Peyer's patch (tissue), 4 donors: Measurements from ENCODE around the gene IST1. TPM values are rescaled to one million over a fixed set of nuclear protein-coding genes. Genes with fewer than 3 reads are reported as not detected.
A peak's percentile ranks its signal among the peaks of the same experiment; 100 is the strongest.

Experiments used
- DNase-seq, 3 donors: peaks; one replicate each; pipeline ENCODE4 v3.0.0-alpha.2; 2017 to 2019
- H3K27ac ChIP-seq, 4 donors: fragments of 200-600 bp; sonication (generic); one replicate each; pipeline ENCODE4 v1.5.1; 2016 to 2019
- H3K27me3 ChIP-seq, 2 donors: fragments of 200-600 bp; sonication (generic); one replicate each; pipeline ENCODE4 v1.5.1; 2019
- H3K36me3 ChIP-seq, 3 donors: fragments of 200-600 bp; sonication (generic); one replicate each; pipeline ENCODE4 v1.5.1; 2016 to 2019
- H3K4me1 ChIP-seq, 4 donors: fragments of 200-600 bp; sonication (generic); one replicate each; pipeline ENCODE4 v1.5.1; 2016 to 2019
- H3K4me3 ChIP-seq, 4 donors: fragments of 200-600 bp; sonication (generic); 1 replicate in 3 of 4; 2 replicates in 1 of 4; pipeline ENCODE4 v1.5.1; 2016 to 2019; ENCODE audit warnings: mild to moderate bottlenecking in 1 of 4
- H3K9me3 ChIP-seq, 4 donors: fragments of 200-600 bp; sonication (generic); one replicate each; pipeline ENCODE4 v1.5.1; 2016 to 2019; ENCODE audit warnings: mild to moderate bottlenecking in 1 of 4
- CTCF ChIP-seq, 6 experiments: fragments of 450-650 bp in 4 of 6; fragments of 200-600 bp in 2 of 6; sonication (generic) in 1 of 6; IDR thresholded peaks; one replicate each; pipeline ENCODE4 v1.5.1; 2017 to 2019; ENCODE audit warnings: antibody characterized with exemption in 6 of 6, mild to moderate bottlenecking in 3 of 6, moderate library complexity in 1 of 6
- POLR2A ChIP-seq, 2 donors: fragments of 450-650 bp; IDR thresholded peaks; one replicate each; pipeline ENCODE4 v1.5.1; 2017; ENCODE audit warnings: antibody characterized with exemption in 2 of 2, mild to moderate bottlenecking in 2 of 2, moderate library complexity in 2 of 2
- total RNA-seq, 4 donors: library from RNA; depleted of rRNA; stranded (reverse); fragments of >200 nt; gene quantifications; one replicate each; pipeline ENCODE4 v1.1.0, GENCODE V29; 2016

Gene IST1
- total RNA-seq: 100 to 1,000 TPM; 228 to 274 (median 261) TPM

GRCh38 chr16:71894921-71895678 lies at the start of gene IST1:
Gene IST1 (plus strand): TSS chr16:71895531. CDS start chr16:71915641, 20,110 bp downstream.
- peak; percentile 97 to 99 (median 98) for DNase-seq
- Histone ChIP-seq H3K27me3 (no peaks in the 10 kb centered on the region), H3K9me3 (no peaks in the 10 kb centered on the region), H3K36me3 (no peaks in the 10 kb centered on the region), H3K27ac (peak within 1 kb of the TSS; percentile 91 to 98 (median 92)), H3K4me3 (peak within 1 kb of the TSS; percentile 64 to 99 (median 74)), H3K4me1 (peaks cover 0 to 38% (median 9%) of the 10 kb centered on the region in 4 donors)
- TF ChIP-seq CTCF (IDR thresholded peaks at IDR 0.05) (no peak), POLR2A (IDR thresholded peaks at IDR 0.05) (peak; percentile 71 to 84)

- Histone ChIP-seq H3K9me3 (no peaks in the 10 kb centered on the region), H3K27me3 (no peaks in the 10 kb centered on the region), H3K36me3 (peaks cover 0 to 30% (median 0%) of the 10 kb centered on the region in 3 donors), H3K4me1 (peaks cover 0 to 13% (median 5%) of the 10 kb centered on the region in 4 donors), H3K27ac (peak within 1 kb of the TSS; percentile 76 to 96 (median 88)), H3K4me3 (peak within 1 kb of the TSS; percentile 87 to 97 (median 88))
- TF ChIP-seq CTCF (IDR thresholded peaks at IDR 0.05): peak in 2 of 6 experiments; percentile 11 to 19
- peak; percentile 81 to 88 for TF ChIP-seq POLR2A (IDR thresholded peaks at IDR 0.05)
- peak; percentile 88 to 95 (median 94) for DNase-seq
Observed at GRCh38 chr16:71845639-71846430, 49.5 kb upstream of the IST1 start, which contains the start of gene ATXN1L. Gene ATXN1L (plus strand): TSS chr16:71845976. CDS start chr16:71849741, 3,765 bp downstream.

- peak overlapping the region; percentile 87 to 97 (median 88) for H3K4me3 ChIP-seq
- peaks cover 0 to 13% (median 5%) of the 10 kb centered on the region in 4 donors for H3K4me1 ChIP-seq
- TF ChIP-seq CTCF (IDR thresholded peaks at IDR 0.05) (no peak), POLR2A (IDR thresholded peaks at IDR 0.05) (no peak)
- DNase-seq: no peak
- peak overlapping the region; percentile 76 to 96 (median 88) for H3K27ac ChIP-seq
- H3K9me3 ChIP-seq: no peaks in the 10 kb centered on the region
- H3K36me3 ChIP-seq: peaks cover 0 to 36% (median 0%) of the 10 kb centered on the region in 3 donors
- H3K27me3 ChIP-seq: no peaks in the 10 kb centered on the region
Observed at GRCh38 chr16:71846431-71846830, 48.9 kb upstream of the IST1 start.

GRCh38 chr16:71847096-71847495 lies 48.2 kb upstream of the IST1 start:
- no peak for DNase-seq
- H3K27me3 ChIP-seq: no peaks in the 10 kb centered on the region
- TF ChIP-seq CTCF (IDR thresholded peaks at IDR 0.05) (no peak), POLR2A (IDR thresholded peaks at IDR 0.05) (no peak)
- H3K4me3 ChIP-seq: peak overlapping the region in 3 of 4 donors; percentile 87 to 88 (median 88)
- H3K9me3 ChIP-seq: no peaks in the 10 kb centered on the region
- peaks cover 0 to 13% (median 5%) of the 10 kb centered on the region in 4 donors for H3K4me1 ChIP-seq
- no peak overlapping the region for H3K27ac ChIP-seq
- H3K36me3 ChIP-seq: peaks cover 0 to 43% (median 0%) of the 10 kb centered on the region in 3 donors

GRCh38 chr16:71848622-71849021 lies 46.7 kb upstream of the IST1 start:
- H3K4me1 ChIP-seq: peaks cover 0 to 13% (median 6%) of the 10 kb centered on the region in 4 donors

More at GRCh38 chr16:71848622-71849021, 46.7 kb upstream of the IST1 start:
- H3K4me3 ChIP-seq: no peak overlapping the region
- peaks cover 0 to 55% (median 0%) of the 10 kb centered on the region in 3 donors for H3K36me3 ChIP-seq
- no peaks in the 10 kb centered on the region for H3K27me3 ChIP-seq
- H3K9me3 ChIP-seq: no peaks in the 10 kb centered on the region
- no peak overlapping the region for H3K27ac ChIP-seq
- TF ChIP-seq POLR2A (IDR thresholded peaks at IDR 0.05) (no peak), CTCF (IDR thresholded peaks at IDR 0.05) (no peak)
- no peak for DNase-seq
